HUDEP-2 (cell line): Measurements from ENCODE around the gene ORMDL3.
A peak's percentile ranks its signal among the peaks of the same experiment; 100 is the strongest.
"Not testable (repeated sequence)": the region's sequence is repeated elsewhere in the genome, so short reads cannot be mapped to it uniquely, and the experiment has no call there.

Experiments used
- DNase-seq, 76 experiments: peaks; one replicate each; lab custom pipeline; 2025; ENCODE audit not compliant: unreplicated experiment in 76 of 76; lab: John Stamatoyannopoulos, UW

Gene ORMDL3

GRCh38 chr17:39926588-39927100 lies 757 bp downstream of the ORMDL3 start:
- peak in 40 of 76 experiments; percentile 6 to 47 (median 29) for DNase-seq

DNA sequence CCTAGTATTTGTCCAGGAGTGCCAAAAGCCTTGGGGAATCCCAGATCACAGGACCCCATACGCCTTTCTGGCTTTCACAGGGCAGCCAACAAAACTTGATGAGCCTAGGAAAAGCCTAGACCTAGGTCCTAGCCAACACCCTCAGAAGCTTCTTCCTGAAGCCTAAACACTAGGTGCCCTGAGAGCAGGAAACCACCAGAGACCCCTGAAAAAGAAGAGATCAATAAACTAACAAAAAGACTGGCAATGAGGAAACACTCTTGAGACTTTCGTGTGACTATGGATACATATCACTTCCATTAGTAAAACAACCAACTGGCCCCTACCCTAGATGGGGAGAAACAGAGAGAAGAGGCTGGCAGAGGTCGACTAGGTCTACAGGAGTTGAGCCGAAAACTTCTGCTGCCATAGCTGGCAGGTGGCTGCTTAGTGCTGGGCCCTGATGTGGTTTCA lies 1.2 kb downstream of the ORMDL3 start:
- no peak for DNase-seq

DNA sequence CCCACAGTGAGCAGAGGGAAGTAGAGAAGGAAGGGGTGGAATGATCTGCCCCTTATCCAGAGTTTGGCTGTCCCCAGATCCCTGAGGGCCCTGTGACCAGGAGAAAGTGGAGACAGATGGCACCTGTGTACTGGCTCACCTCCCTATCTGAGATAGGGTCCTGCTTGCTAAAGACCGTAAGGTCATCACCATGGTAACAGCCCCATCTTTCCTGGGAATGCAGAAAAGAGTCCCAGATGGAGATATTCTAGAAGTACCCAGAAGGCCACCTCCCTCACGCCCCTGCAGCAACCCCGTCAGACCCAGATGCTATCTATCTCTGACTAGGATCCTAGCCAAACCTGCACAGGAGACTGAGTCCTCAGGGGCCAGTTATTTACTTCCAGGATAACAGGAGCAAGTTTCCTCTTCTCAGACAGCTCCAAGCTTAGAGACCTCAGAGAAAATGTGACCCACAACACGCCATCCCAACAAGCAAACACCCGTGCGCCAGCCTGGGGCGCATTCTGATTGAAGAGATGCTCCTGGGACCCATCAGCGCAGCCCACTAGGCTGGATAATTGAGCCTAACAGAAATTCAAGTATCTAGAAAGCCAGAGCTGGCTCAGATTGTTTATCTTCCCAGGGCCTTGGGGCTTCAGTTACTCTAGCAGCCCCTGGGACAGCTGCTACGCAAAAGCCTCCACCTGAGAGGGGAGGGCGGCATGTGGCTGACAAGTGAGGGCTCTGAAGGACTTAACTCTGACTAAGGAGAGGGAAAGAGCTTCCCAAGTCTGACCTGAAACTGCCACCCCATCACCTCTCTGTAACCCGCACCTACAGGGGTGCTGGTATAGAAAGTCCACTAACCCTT lies 1.9 kb downstream of the ORMDL3 start:
- DNase-seq, result peak in 3 of 76 experiments; percentile 8 to 30 (median 11)

DNA sequence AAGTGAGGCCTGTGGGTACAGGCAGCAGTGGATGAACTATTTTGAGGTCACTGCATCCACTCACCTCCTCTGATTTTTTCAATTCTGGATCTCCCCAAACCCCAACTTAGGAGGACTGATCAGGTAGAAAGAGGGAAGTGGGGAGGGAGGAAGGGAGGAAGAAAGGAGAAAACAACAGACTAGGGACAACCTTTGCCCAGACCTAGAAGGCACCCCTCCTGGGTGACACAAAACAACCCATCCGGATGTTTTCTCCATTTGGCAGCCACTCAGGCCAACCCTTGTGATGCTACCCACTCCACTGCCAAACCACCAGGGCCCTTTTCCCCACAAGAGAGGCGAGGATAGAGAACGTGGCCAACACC lies 2.7 kb downstream of the ORMDL3 start:
- no peak for DNase-seq

GRCh38 chr17:39923836-39924690 lies 3.3 kb downstream of the ORMDL3 start:
- DNase-seq, result no peak

GRCh38 chr17:39923230-39923629 lies 4.2 kb downstream of the ORMDL3 start:
- no peak for DNase-seq

GRCh38 chr17:39922006-39922405 lies 5.4 kb downstream of the ORMDL3 start:
- DNase-seq, result no peak

DNA sequence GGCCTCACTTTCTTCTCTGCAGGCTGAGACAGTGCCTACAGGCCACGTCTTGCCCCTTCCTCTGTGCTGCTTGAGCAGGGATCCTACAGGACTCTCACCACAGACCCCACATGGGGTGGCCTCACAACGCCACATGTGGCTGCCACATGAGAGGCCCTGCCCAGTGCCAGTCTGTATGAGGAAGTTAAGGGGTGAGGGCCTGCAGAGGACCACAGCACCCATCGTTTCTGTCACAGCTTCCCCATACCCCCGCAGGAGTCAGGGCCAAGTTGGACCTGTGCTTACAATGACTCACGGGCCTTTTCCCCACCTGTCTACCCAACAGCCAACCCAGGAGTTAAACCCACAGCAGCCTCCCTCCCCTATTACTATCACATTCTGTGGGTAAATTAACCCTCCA lies 6.1 kb downstream of the ORMDL3 start:
- DNase-seq, result no peak

DNA sequence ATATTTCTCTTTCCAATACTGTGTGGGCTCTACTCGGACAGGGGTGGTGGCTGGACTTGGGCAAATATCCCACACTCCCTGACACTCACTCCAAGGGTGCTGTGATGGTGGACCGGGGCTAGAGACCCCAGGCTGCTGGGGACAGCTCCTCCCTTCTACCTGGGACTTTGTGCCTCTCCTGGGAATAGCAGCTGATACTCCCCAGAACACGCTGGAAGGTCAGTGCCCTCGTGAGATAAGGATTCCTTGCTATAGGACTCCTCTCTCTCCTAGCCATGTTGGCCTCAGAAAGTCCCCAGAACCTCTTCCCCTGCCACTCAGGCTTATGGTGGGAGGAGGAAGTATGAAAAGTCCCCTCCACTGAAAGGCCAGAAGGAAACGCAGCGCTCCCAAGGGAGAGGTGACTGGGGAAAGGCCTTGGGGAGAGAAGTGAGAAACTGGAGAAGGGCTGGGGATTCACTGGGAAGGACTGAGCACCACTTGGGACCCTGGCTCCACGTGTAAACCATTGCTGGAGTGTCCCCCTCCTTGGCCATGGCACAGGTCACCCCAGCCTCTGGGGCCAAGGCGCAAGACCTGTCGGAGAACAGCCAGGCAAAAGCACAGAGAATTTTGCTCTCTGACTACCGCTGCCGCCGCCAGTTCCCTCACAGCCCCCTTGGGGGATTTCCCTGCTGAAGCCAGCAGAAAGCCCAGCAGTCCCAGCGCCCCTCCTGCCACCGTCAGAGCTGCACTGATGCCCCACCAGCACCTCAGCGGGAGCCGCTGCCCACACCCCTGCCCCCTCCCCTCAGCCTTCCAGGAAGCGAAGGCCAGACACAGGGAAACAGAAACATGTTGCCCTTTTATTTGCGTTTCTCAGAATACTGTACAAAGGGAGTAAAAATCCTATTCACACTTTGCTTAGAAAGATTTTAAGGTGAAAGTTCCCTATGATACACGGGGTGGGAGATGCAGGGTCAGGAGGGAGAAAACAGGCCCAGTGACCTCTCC lies 6.9 kb downstream of the ORMDL3 start:
- no peak for DNase-seq

DNA sequence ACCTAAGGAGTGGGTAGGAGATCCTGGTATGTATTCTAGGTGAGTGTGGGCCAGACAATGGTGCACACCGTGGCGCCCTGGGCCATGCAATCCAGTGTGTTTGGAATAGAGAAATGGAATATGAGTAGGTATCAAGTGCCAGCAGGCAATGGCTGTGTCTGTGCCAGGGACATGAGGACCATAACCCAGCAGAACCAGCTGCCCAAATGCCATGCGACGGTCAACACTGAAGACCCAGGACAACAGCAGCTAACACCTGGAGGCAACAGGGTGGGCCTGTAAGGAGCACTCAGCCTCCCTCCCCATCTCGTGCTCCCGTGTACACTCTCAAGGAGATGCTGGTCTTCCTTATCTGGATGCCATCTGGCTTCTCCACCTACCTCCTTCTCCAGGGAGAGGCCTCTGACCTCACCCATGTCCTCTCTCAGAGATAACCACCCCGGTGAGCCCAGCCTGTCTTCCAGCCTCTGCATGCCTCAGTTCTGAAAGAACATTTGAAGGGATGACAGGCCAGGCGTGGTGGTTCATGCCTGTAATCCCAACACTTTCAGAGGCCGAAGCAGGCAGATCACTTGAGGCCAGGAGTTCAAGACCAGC lies 8.2 kb downstream of the ORMDL3 start:
- peak in 57 of 76 experiments; percentile 5 to 72 (median 33) for DNase-seq

DNA sequence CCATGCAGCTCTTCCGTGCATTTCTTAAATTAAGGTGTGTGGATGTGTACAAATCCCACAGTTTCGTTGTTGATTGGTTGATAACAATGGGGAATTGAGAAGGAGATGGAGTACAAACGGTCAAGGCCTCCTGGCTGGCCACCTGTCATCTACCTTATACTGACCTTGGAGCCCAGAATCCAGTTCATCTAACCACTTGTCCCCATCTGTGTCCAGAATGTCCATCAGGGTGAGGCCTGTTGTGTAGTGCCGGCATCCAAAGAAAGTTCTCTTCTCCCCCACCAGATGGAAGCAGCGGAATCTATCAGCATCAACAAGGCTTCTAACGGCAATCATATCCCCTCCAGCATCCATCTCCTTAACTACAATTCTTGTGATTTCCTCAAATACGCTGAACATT lies 10.5 kb downstream of the ORMDL3 start:
- no peak for DNase-seq

GRCh38 chr17:39915559-39915958 lies 11.8 kb downstream of the ORMDL3 start:
- DNase-seq, result no peak

GRCh38 chr17:39913989-39914388 lies 13.4 kb downstream of the ORMDL3 start:
- DNase-seq, result no peak

GRCh38 chr17:39908789-39909352 lies 18.5 kb downstream of the ORMDL3 start:
- no peak for DNase-seq

DNA sequence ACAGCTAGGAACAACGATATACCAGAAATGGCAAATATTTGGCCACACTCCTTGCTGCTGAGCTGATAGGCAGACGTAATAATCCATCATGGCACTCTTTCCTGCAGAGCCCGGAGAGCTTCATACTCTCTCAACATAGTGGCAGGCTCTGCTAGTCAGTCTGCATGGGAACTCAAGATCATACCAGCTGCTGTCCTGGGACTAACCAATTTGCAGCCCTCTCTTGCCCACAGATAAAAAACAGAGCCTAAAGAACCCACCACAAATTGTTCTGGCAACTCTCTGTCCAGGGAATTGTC lies 22.5 kb downstream of the ORMDL3 start:
- no peak for DNase-seq

DNA sequence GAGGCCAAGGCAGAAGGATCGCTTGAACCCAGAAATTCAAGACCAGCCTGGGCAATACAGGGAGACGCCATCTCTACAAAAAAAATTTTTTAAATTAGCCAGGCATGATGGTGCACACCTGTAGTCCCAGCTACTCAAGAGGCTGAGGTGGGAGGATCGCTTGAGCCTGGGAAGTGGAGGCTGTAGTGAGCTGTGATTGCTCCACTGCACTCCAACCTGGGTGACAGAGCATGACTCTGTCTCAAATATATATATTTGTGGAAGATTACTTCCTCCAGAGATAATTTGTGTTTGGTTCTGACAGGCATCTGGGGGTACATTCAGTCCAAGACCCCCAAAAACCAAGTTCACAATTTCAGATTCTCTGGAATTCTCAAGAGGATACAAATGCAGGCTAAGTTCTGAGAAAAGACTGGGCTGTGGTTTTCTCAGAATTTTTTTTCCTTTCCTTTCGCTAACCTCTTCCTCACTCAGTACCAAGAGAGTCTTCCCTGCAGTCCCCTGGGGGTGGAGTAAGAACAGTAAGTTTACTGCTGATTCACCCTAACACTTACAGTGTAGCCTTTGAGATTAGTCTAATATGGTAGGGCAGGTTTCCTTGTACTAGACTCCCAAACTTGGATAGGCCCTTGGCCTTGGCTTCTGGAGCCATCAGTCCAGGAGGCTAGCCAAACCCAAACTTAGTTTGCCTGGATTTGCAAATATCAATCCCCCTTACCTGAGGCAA lies 24.1 kb downstream of the ORMDL3 start:
- peak in 10 of 76 experiments; percentile 10 to 25 (median 14) for DNase-seq

- DNase-seq, result not testable (repeated sequence)
Measured at GRCh38 chr17:39902027-39902426, 25.4 kb downstream of the ORMDL3 start.

DNA sequence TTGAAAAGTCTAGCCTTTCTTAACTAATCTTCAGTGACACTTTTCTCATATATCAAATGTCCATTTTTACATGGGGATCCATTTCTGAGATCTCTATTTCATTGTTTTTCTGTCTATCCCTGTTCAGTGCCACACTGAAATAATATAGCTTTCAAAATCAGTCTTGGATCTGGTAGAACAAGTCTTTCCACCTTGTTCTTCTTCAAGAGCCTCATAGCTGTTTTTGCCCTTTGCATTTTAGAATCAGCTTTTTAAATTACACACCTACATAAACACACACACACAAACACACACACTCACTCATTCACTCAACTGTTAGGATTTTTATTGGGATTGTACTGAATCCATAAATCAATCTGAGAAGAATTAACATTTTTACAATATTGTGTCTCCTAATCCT lies 28.2 kb downstream of the ORMDL3 start:
- DNase-seq, result no peak

DNA sequence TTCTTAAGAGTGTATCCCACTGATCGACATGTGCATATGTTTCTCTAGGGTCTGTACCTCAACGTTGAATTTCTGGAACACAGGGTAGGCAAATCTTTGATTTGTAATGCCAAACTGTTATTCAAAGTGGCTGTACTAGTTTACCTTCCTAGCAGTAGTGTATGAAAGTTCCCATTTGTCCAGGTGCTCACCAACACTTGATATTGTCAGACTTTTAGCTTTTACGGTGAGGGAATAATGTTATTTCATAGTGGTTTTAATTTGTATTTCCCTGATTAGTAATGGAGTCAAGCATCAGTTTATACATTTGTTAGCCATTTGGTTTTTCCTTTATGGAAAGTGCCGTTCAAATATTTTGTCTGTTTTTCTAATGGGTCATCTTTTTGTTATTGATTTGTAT lies 29.3 kb downstream of the ORMDL3 start:
- no peak for DNase-seq
